GM19240 (cell line): Measurements from ENCODE around the gene ASL.
"Not testable (repeated sequence)": the region's sequence is repeated elsewhere in the genome, so short reads cannot be mapped to it uniquely, and the experiment has no call there.

Experiments used
- DNase-seq: peaks from one replicate; pipeline ENCODE4 v3.0.0; 2011; ENCODE audit warnings: low spot score; ENCODE audit not compliant: insufficient read length

Gene ASL

GRCh38 chr7:66118603-66119002 lies 43.0 kb downstream of the ASL start:
- no peak for DNase-seq

GRCh38 chr7:66119245-66119850 lies 43.7 kb downstream of the ASL start:
- no peak for DNase-seq

GRCh38 chr7:66123175-66123528 lies 47.5 kb downstream of the ASL start:
- DNase-seq, result no peak

GRCh38 chr7:66124569-66124861 lies 48.9 kb downstream of the ASL start:
- not testable (repeated sequence) for DNase-seq

GRCh38 chr7:66125052-66125694 lies 49.6 kb downstream of the ASL start:
- no peak for DNase-seq

- DNase-seq, result not testable (repeated sequence)
These were observed 50.2 kb downstream of the ASL start for GRCh38 chr7:66125781-66126352.

GRCh38 chr7:66127172-66127571 lies 51.6 kb downstream of the ASL start:
- DNase-seq, result not testable (repeated sequence)

- no peak for DNase-seq
These were observed 63.6 kb downstream of the ASL start for GRCh38 chr7:66138994-66139752.

GRCh38 chr7:66140924-66141323 lies 65.3 kb downstream of the ASL start:
- no peak for DNase-seq

GRCh38 chr7:66142334-66142733 lies 66.7 kb downstream of the ASL start:
- DNase-seq, result no peak

GRCh38 chr7:66142996-66143395 lies 67.4 kb downstream of the ASL start:
- no peak for DNase-seq
